Gastrocnemius medialis (tissue), 4 donors: ENCODE data around the gene CERCAM.

Experiments
- POLR2A ChIP-seq, 2 donors: fragments of 450-650 bp; IDR thresholded peaks; one replicate each; pipeline ENCODE4 v1.6.1; 2017; ENCODE audit warnings: antibody characterized with exemption in 2 of 2, mild to moderate bottlenecking in 2 of 2, moderate library complexity in 2 of 2
- TF ChIP-seq, protein P1 (sequence below), 5 experiments: fragments of 450-650 bp in 3 of 5; fragments of 200-600 bp in 2 of 5; sonication (generic) in 2 of 5; IDR thresholded peaks in 4 of 5; conservative IDR thresholded peaks in 1 of 5; 1 replicate in 4 of 5; 2 replicates in 1 of 5; pipeline ENCODE4 v1.5.1; 2016 to 2019; ENCODE audit warnings: antibody characterized with exemption in 5 of 5, mild to moderate bottlenecking in 3 of 5, moderate library complexity in 3 of 5

DNA sequence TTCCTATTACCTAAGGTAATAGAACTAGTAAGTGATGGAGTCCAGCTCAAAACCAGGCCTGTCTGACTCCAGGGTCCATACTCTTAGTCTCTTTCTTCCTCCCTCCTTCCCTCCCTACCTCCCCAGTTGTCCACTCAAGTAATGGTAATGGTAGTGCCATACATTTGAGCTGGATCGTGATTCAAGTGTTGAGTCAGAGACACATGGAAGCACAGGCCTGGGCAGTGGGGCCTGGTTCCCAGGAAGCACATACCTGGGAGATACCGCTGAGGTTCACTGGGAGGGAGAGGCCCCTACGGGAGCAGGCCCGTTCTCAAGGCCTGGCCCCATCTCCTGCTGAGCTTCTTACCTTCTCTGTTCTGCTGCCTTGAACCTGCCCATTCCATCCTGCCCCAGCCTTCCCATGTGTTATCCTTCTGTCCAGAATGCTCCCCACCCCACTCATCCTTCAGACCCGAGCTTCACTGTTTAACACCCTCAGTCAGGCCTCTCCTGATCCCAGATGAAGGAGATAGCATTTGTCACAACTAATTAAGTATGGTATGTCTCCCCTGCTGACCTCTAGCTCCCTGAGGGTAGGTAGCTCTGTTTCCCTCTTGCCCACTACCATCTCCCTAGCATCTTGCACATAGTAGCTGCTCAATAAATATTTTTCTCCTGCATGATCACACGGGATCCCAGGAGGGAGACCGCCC, 35.7 kb upstream of the CERCAM start:
- TF ChIP-seq, protein P1, sequence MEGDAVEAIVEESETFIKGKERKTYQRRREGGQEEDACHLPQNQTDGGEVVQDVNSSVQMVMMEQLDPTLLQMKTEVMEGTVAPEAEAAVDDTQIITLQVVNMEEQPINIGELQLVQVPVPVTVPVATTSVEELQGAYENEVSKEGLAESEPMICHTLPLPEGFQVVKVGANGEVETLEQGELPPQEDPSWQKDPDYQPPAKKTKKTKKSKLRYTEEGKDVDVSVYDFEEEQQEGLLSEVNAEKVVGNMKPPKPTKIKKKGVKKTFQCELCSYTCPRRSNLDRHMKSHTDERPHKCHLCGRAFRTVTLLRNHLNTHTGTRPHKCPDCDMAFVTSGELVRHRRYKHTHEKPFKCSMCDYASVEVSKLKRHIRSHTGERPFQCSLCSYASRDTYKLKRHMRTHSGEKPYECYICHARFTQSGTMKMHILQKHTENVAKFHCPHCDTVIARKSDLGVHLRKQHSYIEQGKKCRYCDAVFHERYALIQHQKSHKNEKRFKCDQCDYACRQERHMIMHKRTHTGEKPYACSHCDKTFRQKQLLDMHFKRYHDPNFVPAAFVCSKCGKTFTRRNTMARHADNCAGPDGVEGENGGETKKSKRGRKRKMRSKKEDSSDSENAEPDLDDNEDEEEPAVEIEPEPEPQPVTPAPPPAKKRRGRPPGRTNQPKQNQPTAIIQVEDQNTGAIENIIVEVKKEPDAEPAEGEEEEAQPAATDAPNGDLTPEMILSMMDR (IDR thresholded peaks at IDR 0.05 in 4 of 5, conservative IDR thresholded peaks at IDR 0.05 in 1 of 5), result no peak
- TF ChIP-seq POLR2A (IDR thresholded peaks at IDR 0.05), result no peak
